GM18519 (cell line): ENCODE data around the gene RIN3.
"Not testable (repeated sequence)": the region's sequence is repeated elsewhere in the genome, so short reads cannot be mapped to it uniquely, and the experiment has no call there.

Source experiments
- ATAC-seq: cut with Tn5 transposase; IDR thresholded peaks from one replicate; pipeline ENCODE4 v1.9.1; 2021; ENCODE audit warnings: mild to moderate bottlenecking, moderate library complexity; ENCODE audit not compliant: unreplicated experiment, low FRiP score

RIN3 gene

GRCh38 chr14:92616178-92616577 is 102.6 kb downstream of the RIN3 start:
- no peak for ATAC-seq

DNA sequence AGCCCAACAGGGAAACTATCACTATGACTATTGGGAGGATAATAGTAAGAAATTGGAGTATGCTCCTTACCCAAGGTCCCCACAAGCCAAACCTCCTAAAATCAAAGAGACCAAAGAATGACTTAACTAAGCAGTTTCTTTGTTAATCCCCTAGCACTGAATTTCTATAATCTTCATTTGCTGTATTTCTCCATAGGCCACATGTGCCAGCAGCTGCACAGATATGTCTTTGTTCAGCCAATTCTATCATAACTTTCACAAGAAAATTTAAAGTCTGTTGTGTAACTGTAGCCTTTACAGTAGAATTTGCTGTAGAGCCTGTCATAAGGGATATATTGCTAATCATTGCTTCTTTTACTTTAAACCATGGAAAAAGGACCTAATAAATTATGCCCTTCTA is 104.0 kb downstream of the RIN3 start:
- ATAC-seq: no peak

- ATAC-seq: no peak
Measured at GRCh38 chr14:92619671-92620456, 106.3 kb downstream of the RIN3 start.

GRCh38 chr14:92622311-92622710 is 108.7 kb downstream of the RIN3 start:
- no peak for ATAC-seq

- no peak for ATAC-seq
Measured at GRCh38 chr14:92624764-92625163, 111.2 kb downstream of the RIN3 start.

DNA sequence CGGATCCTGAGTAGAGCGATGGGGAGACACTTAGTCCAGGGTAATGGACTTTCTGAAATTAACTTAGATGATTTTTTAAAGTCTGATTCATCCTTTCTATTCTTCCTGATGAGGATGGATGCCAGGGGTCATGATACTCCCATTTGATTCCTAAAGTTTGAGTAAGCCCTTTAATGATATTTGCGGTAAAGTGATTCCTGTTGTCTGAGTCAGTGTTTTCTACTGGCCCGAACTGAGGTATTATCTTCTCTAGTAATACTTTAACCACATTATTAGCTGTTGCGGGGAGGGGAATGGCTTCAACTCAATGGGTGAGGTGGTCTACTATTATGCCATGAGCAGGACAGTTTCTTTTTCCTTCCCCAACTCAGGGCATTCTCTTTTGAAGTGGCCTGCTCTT is 111.6 kb downstream of the RIN3 start:
- ATAC-seq: no peak

GRCh38 chr14:92626041-92626440 is 112.5 kb downstream of the RIN3 start:
- ATAC-seq: no peak

GRCh38 chr14:92627707-92628215 is 114.2 kb downstream of the RIN3 start:
- ATAC-seq: no peak

DNA sequence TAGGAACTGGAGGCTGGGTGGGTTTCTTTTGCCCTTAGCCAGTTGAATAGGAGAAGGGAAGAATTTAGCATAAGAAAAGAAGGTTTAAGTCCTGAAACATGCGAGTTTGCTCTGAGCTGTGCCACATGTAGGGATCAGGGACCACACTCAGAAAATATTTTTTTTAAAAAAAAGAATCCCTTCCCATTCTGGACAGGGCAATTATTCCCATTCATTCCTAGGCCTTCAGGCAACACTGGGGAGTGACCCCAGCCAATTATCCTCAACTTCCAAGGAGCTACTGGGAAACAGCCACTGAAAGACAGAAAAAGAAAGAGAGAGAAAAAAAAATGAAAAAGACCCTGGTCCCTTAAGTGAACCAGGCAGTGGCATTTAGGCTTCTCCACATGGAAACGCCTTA is 115.1 kb downstream of the RIN3 start:
- no peak for ATAC-seq

DNA sequence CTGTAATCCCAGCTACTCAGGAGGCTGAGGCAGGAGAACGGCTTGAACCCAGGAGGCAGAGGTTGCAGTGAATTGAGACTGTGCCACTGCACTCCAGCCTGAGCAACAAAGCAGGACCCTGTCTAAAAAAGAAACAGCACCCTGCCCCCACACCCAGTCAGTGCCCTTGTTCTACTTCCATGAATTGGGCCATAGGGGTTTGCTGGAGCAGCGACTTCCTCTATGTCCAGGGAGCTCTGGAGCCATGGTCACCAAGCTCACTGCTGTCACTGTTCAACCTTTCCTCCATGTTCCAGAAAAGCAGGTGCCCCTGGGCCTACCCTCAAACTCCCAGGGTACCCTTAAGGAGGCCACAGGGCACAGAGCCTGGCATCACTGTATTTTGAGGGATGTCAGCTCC is 116.8 kb downstream of the RIN3 start:
- ATAC-seq: no peak

DNA sequence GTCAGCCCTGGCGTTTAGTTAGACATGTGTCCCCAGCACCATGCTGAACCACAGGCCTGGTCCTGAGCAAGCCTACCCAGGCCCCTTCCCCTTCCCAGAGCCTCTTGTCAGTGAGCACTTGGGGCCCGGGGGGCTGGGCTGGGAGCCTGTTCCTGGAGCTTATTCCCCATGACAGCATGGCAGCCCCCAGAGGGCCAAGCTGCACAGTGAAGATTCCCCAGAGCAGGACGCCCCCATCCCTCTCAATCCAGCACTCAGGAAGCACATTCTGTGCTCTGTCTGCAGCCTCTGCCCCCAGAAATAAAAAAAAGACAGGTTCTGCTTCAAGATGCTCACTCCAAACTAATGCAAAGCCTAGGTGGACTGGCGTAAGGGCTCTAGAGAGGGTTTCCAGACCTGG is 117.5 kb downstream of the RIN3 start:
- no peak for ATAC-seq

GRCh38 chr14:92632546-92633273 is 119.1 kb downstream of the RIN3 start:
- no peak for ATAC-seq

DNA sequence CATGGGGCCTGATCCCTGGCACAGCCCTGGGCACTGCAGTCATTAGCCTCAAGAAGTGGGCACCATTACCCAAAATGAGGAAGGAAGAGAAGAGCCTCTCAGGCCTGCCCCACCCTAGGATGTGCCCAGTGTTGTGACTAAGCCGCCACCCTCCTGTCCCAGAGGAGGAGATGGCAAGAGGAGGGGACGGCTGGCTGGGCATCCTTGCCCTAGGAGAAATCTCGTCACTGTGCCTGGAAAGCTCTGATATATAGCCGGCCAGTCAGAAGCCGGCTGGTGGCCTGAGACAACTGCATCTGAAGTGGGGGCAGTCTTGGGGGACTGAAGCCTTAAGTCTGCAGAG is 119.7 kb downstream of the RIN3 start:
- no peak for ATAC-seq

DNA sequence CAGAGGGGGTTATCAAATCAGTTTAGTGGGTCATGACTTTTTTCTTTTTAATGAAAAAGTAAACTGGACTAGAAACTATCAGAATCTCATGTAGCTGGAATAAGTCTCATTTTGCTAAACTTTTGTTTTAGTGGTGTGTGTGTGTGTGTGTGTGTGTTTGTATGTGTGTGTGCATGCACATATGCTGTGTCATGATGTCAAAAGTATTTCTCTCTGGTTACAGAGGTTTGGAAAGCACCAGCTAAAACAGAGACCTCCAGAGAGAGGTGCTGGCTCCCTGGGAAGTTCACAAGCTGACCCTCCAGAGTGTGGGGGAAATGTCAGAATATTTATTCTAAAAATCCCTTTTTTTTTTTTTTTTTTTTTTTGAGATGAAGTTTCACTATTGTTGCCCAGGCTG is 120.1 kb downstream of the RIN3 start:
- ATAC-seq: no peak

DNA sequence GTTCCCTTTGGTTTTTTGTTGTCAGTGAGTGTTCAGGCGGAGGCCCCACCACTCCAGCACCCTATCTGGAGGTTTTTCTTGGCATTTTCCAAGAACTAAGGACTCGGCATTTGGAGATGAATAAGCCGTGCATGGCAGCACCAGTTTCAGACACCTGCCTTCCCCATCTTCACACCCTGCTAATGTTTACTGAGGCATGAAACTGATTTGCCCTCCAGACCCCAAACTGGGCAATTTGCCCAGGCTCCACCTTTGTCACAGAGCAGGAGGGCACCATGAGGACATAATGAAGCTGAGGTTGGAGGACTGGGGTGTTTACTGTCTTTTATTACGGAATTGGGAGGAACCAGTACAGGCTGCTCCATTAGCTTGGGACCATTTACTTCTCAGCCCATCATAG is 121.5 kb downstream of the RIN3 start:
- ATAC-seq: no peak

- ATAC-seq: no peak
Measured at GRCh38 chr14:92635896-92636295, 122.3 kb downstream of the RIN3 start.

DNA sequence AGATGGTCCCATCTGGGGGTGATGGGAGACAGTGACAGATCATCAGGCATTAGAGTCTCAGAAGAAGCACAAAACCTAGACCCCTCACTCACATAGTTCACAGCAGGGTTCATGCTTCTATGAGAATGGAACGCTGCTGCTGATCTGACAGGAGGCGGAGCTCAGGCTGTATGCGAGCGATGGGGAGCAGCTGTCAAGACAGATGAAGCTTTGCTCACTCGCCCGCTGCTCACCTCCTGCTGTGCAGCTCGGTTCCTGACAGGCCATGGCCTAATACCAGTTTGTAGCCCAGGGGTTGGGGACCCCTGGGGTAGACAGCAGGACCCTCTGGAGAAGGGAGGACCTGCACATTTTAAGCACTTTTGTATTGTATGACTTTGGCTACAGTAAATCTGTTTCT is 123.6 kb downstream of the RIN3 start:
- ATAC-seq: no peak

- ATAC-seq: no peak
Measured at GRCh38 chr14:92637864-92638263, 124.3 kb downstream of the RIN3 start.

DNA sequence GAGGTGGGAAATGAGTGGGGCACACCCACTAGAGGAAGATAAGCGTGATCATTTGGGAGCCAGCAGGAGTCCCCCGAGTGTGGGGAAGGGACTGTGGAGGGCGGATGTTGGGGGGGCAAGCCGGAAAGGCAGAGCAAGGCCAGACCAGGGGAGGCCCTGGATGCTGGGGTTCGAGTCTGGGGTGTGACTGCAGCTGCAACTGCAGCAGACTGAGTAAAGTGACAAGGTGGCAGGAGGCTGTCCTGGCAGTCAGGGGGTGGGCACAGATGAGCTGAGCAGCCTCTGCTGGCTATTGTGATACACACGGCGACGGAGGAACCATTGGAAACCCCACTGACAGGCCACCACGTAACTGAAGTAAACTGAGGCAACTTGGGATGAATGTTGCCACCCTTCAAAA is 124.7 kb downstream of the RIN3 start:
- ATAC-seq: no peak

DNA sequence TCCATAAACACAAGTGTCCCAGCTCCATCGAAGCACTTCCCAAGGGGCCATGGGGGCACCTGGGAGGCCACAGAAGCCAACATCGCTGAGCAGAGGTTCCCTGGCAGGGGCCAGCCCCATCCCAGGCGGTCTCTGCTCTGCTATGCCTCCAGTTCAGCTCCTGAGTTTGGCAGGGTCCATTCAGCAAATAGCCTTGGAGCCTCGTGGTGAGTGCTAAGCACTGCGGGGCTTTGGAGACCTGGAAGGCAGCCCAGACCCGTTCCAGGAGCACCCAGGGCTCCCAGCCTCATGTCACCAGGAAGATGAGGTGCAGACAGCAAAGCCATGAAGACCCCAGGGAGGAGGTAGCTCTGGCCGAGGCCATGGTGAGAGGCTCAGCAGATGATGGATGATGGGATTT is 125.3 kb downstream of the RIN3 start:
- ATAC-seq: no peak

DNA sequence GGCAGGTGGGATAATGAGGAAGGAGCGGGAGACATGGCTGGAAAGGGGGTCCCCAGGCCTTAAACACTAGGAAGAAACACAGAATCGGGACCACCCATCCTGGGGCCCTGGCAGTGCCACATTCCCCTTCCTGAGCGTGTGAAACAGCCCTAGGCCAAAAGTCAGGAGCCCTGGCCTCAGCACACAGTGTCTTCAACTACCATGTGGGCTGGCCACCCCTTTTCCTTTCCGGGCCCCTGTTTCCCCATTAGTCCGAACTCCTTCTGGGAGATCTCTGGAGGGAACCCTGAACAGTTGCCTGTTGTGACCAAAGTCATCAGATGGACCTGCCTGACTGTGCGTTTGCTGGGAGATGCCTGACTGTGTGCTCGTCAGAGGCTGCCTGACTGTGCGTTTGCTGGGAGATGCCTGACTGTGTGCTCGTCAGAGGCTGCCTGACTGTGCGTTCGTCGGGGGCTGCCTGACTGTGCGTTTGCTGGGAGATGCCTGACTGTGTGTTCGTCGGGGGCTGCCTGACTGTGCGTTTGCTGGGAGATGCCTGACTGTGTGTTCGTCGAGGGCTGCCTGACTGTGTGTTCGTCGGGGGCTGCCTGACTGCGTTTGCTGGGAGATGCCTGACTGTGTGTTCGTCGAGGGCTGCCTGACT is 126.0 kb downstream of the RIN3 start:
- not testable (repeated sequence) for ATAC-seq

- ATAC-seq: no peak
Measured at GRCh38 chr14:92641306-92641705, 127.7 kb downstream of the RIN3 start.
